H1 (cell line): ENCODE measurements around the gene C9orf50. TPM values are rescaled to one million over a fixed set of nuclear protein-coding genes. Genes with fewer than 3 reads are reported as not detected.

Experiments used
- BACH1 ChIP-seq: IDR thresholded peaks from 2 replicates; pipeline ENCODE4 v1.6.1; 2012; ENCODE audit warnings: low read length, improper control_type of control experiment
- CEBPB ChIP-seq: IDR thresholded peaks from 2 replicates; pipeline ENCODE4 v1.6.1; 2012; ENCODE audit warnings: low read depth, low read length
- CHD7 ChIP-seq: fragments of 300-600 bp; sonication (generic); IDR thresholded peaks from 2 replicates; pipeline ENCODE4 v1.7.1; 2012; ENCODE audit warnings: low read length, moderate library complexity, mild to moderate bottlenecking, inconsistent platforms; ENCODE audit not compliant: insufficient replicate concordance
- JUN ChIP-seq: IDR thresholded peaks from 2 replicates; pipeline ENCODE4 v1.6.1; 2011; ENCODE audit warnings: low read depth, mild to moderate bottlenecking, improper control_type of control experiment, low read length
- KDM5A ChIP-seq: fragments of 200-600 bp; IDR thresholded peaks from 2 replicates; pipeline ENCODE4 v1.7.1; 2012; ENCODE audit warnings: mild to moderate bottlenecking, low read length, inconsistent platforms, mixed read lengths
- MAX ChIP-seq: IDR thresholded peaks from 2 replicates; pipeline ENCODE4 v1.6.1; 2012; ENCODE audit warnings: inconsistent platforms
- NRF1 ChIP-seq: IDR thresholded peaks from 2 replicates; pipeline ENCODE4 v1.6.1; 2011; ENCODE audit warnings: mild to moderate bottlenecking, low read depth, low read length, improper control_type of control experiment
- SUZ12 ChIP-seq: fragments of 200-600 bp; sonication (generic); IDR thresholded peaks from 2 replicates; pipeline ENCODE4 v1.6.1; 2012; ENCODE audit warnings: mild to moderate bottlenecking, inconsistent platforms, low read length, moderate library complexity, mixed read lengths
- TAF7 ChIP-seq: optimal IDR thresholded peaks from 2 replicates; pipeline ENCODE3; 2011; ENCODE audit warnings: low read depth, mild to moderate bottlenecking, inconsistent platforms, low read length, moderate library complexity, borderline replicate concordance
- USF2 ChIP-seq: IDR thresholded peaks from 2 replicates; pipeline ENCODE4 v1.6.1; 2011; ENCODE audit warnings: low read length, improper control_type of control experiment
- YY1 ChIP-seq: IDR thresholded peaks from 2 replicates; pipeline ENCODE4 v1.6.1; 2011; ENCODE audit warnings: low read depth, mild to moderate bottlenecking, low read length
- polyA plus RNA-seq, 7 experiments: library from polyadenylated mRNA; depleted of rRNA in 3 of 7; stranded (reverse) in 5 of 7; unstranded in 2 of 7; fragments of >200 nt in 5 of 7; fragments of 200-250 nt in 2 of 7; gene quantifications; 1 replicate in 5 of 7; 2 replicates in 1 of 7; 4 replicates in 1 of 7; pipeline versions ENCODE4 v1.2.1 to v1.2.3, GENCODE V29; 2011 to 2013; ENCODE audit warnings: missing spikeins in 2 of 7, mixed read lengths in 2 of 7
- total RNA-seq: library from RNA; stranded (reverse); fragmentation: NEBNext Ultra II Directional; extraction: Animal tissue kit (Norgen Biotek cat#: 25700); gene quantifications from 2 replicates; pipeline ENCODE4 v1.2.1, GENCODE V29; 2021

C9orf50 gene
- total and polyA plus RNA-seq, 2 of the 8 experiments (the other 6 are each of a cell fraction or from before 2014, with no cell fraction given) = not detected

GRCh38 chr9:129628709-129629108 lies 7.8 kb upstream of the C9orf50 start (continued):
- no peak for TF ChIP-seq CHD7
- no peak for TF ChIP-seq TAF7
- no peak for TF ChIP-seq BACH1
- TF ChIP-seq YY1 = no peak
- TF ChIP-seq SUZ12 = no peak
- TF ChIP-seq USF2 = no peak
- no peak for TF ChIP-seq NRF1
- TF ChIP-seq JUN = no peak
- no peak for TF ChIP-seq KDM5A
- no peak for TF ChIP-seq MAX
- no peak for TF ChIP-seq CEBPB
